HG02852 (cell line): ENCODE results near the gene PDE8B.

Experiments
- ATAC-seq: cut with Tn5 transposase; IDR thresholded peaks from one replicate; pipeline ENCODE4 v1.9.1; 2021; ENCODE audit warnings: mild to moderate bottlenecking, moderate library complexity; ENCODE audit not compliant: unreplicated experiment

Gene PDE8B

DNA sequence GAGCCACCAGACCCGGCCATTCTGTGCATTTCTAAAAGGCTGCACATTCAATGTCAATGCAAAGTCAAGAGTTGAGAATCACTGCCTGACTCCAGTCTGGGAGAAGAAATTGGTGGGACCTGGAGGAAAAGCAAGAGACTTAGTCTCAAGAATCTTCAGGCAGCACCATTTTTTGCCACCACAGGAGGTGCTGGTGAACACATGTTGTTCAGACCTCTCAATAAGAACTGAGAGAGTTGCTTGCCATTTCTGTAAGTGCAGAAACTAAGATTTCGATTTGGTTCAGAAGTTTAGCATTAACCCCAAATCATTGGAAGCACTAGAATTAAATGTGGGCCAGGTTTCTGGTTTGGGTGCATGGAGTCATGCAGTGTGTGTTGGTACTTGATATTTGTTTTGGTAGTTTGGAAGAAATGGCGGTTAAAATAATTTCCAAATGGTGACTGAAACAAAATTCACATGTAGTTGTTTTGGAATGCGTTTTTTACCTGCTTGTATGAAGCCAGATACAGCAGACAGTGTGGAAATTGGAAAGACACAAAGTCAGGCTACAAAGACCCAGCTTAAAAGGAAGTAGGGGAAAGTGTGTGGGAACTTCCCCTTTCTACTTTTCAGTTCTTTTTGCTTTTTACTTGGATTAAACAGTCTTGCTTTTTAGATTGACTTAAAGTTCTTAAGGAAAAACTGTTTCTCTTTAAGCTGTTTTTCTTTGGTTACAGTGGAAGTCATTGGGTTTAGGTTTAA lies 20.4 kb downstream of the PDE8B start:
- no peak for ATAC-seq

DNA sequence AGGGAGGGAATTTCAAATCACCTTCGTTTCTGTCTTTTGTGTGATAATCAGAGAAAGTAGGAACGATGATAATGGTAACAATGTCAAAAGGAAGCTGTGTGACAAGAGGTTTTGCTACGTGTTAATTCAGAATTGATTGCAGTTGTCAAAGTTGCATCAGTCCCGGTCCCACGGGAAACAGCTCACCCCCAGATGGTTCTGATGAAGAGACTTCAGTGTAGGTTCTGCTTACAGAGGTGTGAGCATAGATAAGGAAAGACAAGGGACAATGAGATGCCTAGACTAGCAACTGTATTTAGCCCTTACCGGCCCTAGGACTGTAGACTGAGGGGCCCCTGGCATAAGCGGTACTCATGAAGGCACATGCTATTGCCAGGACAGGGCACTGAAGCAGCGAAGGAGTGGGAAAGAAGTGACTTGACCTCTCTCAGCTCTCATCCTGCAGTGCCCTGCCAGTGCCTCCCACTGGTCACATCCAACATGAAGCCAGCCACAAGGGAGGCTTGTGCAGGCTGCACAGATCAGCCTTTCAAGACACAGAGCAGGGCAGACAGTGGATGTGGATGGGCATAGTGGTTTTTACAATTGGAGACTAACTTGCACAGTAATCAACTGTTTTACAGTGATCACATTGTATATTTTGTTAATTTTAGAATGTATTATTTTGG lies 21.1 kb downstream of the PDE8B start:
- no peak for ATAC-seq

- no peak for ATAC-seq
Measured at GRCh38 chr5:77232574-77233358, 22.3 kb downstream of the PDE8B start.

DNA sequence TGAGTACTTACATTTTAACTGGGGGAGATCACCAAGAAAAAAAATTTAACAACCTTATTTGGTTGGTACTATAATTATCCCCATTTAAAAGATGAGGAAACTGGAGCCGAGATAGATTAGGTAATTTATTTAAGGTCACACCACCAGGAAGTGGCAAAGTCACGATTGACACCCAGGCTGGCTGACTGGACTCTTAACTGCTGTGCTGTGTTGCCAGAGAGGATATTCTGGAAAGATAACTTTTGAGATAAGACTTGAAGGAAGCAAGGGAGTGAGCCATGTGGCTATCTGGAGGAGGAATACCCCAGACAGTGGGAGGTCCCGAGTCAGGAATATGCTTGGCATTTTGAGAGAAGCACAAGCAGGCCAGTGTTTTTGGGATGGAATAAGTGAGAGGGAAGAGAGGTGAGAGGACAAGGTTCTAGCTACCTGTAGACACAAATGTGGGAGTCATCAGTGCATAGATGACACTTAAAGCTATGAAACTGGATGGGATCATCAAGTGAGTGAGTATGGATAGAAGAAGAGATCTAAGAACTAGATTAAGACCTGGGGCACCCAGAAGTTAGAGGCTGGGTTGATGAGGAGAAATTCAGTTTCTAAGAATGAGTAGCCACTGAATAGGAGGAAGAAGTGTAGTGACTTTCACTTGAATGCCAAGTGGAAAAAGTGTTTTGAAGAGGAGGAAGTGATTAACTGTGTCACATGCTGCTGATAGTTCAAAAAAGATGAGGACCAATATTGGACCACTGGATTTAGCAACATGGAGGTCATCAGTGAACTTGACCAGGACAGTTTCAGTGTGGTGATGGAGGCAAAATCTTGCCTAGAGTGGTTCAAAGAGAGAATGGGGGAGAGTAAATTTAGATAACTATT lies 25.6 kb downstream of the PDE8B start:
- no peak for ATAC-seq

DNA sequence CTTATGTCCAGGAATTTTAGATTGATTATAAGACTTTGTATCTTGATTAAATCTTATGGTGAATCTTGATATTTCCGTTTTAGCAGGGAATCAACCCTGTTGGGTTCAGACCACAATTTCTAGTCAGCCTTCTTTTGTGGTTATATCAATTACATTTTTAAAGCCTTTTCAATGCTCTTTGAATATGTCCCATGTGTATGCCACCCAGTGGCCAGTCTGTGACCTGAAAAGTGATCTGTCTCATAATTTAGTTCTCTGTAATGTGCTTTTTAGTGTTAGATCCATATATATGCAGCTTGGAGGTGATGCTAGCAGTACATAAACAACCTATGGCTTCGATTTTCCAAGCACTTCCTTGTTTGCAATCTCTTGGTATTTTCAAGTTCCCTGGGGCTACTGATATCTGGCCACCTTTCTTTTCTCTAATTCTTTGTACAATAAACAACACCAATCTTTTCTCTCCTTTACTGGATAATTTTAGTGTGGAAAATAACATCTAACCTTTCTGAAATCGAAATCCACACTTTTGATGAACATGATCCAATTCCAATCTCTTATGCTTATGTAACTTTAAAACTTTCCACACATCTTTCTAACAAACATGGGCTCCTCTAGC lies 28.8 kb downstream of the PDE8B start:
- ATAC-seq, result no peak

DNA sequence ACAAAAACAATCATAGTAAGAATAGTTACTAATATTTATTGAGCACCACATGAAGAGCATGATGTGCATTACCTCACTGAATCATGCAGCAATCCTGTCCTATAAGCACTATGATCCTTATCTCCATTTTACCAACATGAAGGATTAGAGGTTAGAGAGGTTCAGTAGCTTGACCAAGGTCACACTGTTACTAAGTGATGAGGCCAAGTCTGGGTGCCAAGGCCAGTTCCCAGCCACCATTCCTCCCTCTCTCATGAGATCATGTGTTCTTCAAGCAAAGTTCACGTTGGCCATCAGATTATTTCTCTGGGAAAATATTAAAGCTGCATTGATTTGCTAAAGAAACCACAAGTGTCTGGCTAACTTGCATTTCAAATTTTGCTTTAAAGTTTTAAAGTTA lies 31.0 kb downstream of the PDE8B start:
- ATAC-seq, result no peak

GRCh38 chr5:77249475-77249874 lies 39.0 kb downstream of the PDE8B start:
- ATAC-seq, result no peak

GRCh38 chr5:77250021-77250420 lies 39.5 kb downstream of the PDE8B start:
- no peak for ATAC-seq

DNA sequence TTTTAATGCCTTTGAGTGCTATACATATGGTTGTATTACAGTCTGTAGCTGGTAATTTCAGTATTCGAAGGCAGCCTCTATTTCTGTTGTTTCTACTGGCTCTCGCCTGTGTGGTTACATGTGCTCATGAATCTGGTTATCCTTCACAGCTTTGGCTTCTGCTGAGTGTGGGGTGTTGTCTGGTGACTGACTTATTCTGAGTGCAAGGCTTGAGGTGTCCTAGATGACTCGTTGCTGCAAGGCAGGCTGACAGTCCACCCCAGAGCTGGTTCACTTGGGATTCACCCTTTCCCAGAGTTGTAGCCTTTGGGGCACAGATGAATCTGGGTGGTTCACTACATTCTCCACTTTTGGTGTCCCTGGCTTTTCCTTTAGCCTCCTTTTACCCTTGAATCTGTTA lies 41.4 kb downstream of the PDE8B start:
- no peak for ATAC-seq

- no peak for ATAC-seq
Measured at GRCh38 chr5:77255617-77256016, 45.1 kb downstream of the PDE8B start.

- ATAC-seq, result no peak
Measured at GRCh38 chr5:77256406-77256805, 45.9 kb downstream of the PDE8B start.

DNA sequence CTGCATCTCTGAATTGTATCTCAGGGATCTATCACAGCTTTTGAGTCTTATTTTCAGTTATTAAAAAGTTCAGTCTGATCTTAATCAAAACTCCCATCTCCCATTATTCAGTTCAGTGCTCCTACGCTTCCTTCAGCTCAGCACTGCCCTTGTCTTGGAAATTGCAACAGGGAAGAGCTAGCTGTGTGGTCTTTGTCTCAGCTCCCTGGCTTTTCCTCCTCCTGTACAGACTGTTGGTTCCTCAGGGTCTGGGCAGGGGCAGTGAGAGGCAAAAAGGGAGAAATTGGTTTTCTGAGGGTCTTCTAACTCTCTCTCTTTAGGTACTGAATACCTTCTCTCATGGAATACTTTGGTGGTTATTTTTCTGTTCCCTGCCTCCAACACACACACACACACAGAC lies 48.2 kb downstream of the PDE8B start:
- no peak for ATAC-seq

DNA sequence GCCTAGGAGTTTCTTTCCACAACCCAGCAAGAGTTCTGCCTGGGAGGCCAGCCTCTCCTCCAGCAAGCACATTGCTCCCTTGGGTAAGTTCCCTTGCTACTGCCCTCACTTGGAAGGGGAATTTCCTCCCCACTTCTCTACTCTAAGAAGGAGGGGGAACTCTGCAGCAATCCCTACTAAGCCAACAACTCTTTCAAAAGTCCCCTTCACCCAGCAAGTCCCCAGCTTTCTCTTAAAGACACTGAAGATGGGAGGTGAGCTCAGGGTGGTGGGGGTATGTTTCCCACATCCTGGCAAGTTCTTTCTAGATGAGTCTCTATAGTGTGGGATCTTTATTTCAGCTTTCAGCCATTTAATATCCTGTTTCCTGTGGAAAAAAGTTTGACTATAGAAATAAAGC lies 49.0 kb downstream of the PDE8B start:
- peak; percentile 54 for ATAC-seq

DNA sequence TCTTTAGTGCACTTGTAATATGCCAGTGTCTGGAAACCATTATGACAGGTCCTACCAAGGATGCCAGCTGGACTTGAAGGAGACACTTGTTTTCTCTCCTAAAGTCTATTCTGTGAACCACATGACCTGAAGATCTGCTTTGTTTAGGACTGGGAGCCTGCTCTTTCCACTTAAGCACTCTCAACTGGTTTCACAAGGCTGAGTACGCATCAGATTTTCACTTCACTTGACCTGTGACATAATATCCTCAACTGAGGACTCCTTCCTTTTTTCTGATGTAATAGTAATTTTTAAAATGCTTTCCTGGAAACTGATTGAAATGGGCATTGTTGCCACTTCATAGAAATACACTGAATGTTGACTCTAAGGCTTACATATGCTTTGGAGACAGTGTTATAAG lies 52.2 kb downstream of the PDE8B start:
- ATAC-seq, result no peak

GRCh38 chr5:77266291-77266690 lies 55.8 kb downstream of the PDE8B start:
- ATAC-seq, result no peak

GRCh38 chr5:77267496-77267895 lies 57.0 kb downstream of the PDE8B start:
- no peak for ATAC-seq

DNA sequence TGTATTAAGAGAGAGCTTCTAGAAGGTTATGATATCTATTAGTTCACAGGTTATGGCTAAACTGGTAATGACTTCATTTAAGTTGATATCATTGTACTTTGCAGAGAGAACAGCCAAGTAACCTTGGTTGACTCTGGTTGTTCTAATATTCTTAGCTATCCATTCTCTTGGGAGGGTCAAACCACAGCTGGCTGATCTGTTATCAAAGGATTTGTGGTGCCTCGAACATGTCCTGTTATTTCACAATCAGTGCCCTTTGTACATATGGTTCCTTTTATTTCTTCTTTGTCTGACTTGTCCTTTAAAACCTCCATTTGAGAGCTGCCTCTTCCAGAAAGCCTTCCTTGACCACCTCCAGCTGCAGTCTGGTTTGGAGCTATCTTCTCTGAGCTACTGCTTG lies 61.7 kb downstream of the PDE8B start:
- no peak for ATAC-seq

- ATAC-seq, result no peak
Measured at GRCh38 chr5:77277759-77278158, 67.3 kb downstream of the PDE8B start.

DNA sequence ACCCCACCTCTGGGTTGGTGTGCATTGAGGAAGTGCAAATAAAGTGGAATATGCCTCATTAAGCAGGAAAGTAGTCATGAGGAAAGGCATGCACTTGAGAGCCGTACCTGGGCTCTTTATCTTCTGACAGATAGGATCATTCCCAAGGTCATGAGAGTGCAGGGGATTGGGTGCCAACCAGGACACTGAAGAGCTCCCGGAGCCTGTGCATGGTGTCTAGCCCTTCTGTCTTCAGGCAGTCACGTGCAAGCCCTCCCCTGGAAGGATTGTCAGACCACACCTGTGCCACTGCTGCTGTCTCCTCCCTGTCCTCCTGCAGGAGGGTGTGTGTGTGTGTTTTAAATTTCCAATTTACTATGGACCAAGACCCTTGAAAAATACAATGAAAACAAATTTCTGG lies 69.6 kb downstream of the PDE8B start:
- ATAC-seq, result no peak

- ATAC-seq, result no peak
Measured at GRCh38 chr5:77281969-77282336, 71.5 kb downstream of the PDE8B start.
